ENCODE results near the gene GPR34.
A peak's percentile ranks its signal among the peaks of the same experiment; 100 is the strongest.
"Not testable (repeated sequence)": the region's sequence is repeated elsewhere in the genome, so short reads cannot be mapped to it uniquely, and the experiment has no call there.

The GPR34 gene

DNA sequence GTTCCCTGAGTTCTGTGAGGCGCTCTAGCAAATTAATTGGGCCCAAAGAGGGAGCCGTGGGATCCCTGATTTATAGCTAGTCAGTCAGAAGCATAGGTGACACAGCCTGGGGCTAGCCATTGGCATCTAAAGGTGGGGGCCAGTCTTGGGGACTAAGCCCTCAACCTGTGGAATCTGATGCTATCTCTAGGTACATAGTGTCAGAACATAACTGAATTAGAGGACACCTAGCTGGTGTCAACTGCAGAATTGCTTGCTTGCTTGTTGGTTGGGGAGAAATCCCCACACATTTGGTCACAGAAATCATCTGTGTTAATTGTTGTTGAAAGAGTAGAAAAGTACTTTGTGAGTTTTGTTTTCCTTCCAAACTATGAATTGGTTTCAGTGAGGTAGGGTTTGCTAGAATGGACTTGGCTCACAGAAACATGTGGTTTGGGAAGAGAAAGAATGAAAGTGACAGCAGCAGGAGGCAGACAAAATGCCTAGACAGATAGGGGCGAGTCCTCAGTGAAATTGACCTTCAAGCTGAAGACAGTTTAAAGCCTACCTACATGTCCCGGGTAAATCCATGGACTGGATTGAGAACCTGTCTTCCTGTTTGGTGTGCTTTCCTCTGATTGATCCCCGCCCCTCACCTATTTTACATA is 22.4 kb downstream of the GPR34 start:
- H3K36me3 ChIP-seq (ENCODE audit: insufficient read depth, insufficient read length, low read length), result no peaks in the 10 kb centered on the region
- H3K27me3 ChIP-seq (ENCODE audit: insufficient read depth, insufficient read length), result no peaks in the 10 kb centered on the region
- no peak for DNase-seq (ENCODE audit: low read depth, low spot score)
- H3K9me3 ChIP-seq (ENCODE audit: insufficient read depth, low read length), result peaks cover 4% of the 10 kb centered on the region
- no peak overlapping the region for H3K4me3 ChIP-seq (ENCODE audit: insufficient read length, low read depth)
- no peaks in the 10 kb centered on the region for H3K4me1 ChIP-seq (ENCODE audit: insufficient read depth, insufficient read length)
- no peak overlapping the region for H3K9ac ChIP-seq (ENCODE audit: insufficient read length, low read depth)
- TF ChIP-seq YY1 (IDR thresholded peaks at IDR 0.05; ENCODE audit: insufficient read depth, insufficient read length) (no peak), SUZ12 (IDR thresholded peaks at IDR 0.05; ENCODE audit: extremely low read depth, insufficient read depth, insufficient read length) (no peak), ZNF274 (IDR thresholded peaks at IDR 0.05; ENCODE audit: low read depth, low read length) (no peak)

GRCh38 chrX:41716222-41716621 is 27.4 kb downstream of the GPR34 start:
- Histone ChIP-seq H3K36me3 (ENCODE audit: insufficient read depth, insufficient read length, low read length) (no peaks in the 10 kb centered on the region), H3K4me1 (ENCODE audit: insufficient read depth, insufficient read length) (no peaks in the 10 kb centered on the region), H3K27me3 (ENCODE audit: insufficient read depth, insufficient read length) (no peaks in the 10 kb centered on the region), H3K9ac (ENCODE audit: insufficient read length, low read depth) (no peak overlapping the region), H3K4me3 (ENCODE audit: insufficient read length, low read depth) (no peak overlapping the region), H3K9me3 (ENCODE audit: insufficient read depth, low read length) (peaks cover 55% of the 10 kb centered on the region)
- DNase-seq (ENCODE audit: low read depth, low spot score), result no peak
- no peak for TF ChIP-seq SUZ12 (IDR thresholded peaks at IDR 0.05; ENCODE audit: extremely low read depth, insufficient read depth, insufficient read length)
- TF ChIP-seq ZNF274 (IDR thresholded peaks at IDR 0.05; ENCODE audit: low read depth, low read length), result no peak
- no peak for TF ChIP-seq YY1 (IDR thresholded peaks at IDR 0.05; ENCODE audit: insufficient read depth, insufficient read length)

- DNase-seq (ENCODE audit: low read depth, low spot score), result no peak
- H3K36me3 ChIP-seq (ENCODE audit: insufficient read depth, insufficient read length, low read length), result no peaks in the 10 kb centered on the region
- peaks cover 62% of the 10 kb centered on the region for H3K9me3 ChIP-seq (ENCODE audit: insufficient read depth, low read length)
- no peak for TF ChIP-seq SUZ12 (IDR thresholded peaks at IDR 0.05; ENCODE audit: extremely low read depth, insufficient read depth, insufficient read length)
- TF ChIP-seq ZNF274 (IDR thresholded peaks at IDR 0.05; ENCODE audit: low read depth, low read length), result no peak
- no peak for TF ChIP-seq YY1 (IDR thresholded peaks at IDR 0.05; ENCODE audit: insufficient read depth, insufficient read length)
- no peaks in the 10 kb centered on the region for H3K4me1 ChIP-seq (ENCODE audit: insufficient read depth, insufficient read length)
- no peaks in the 10 kb centered on the region for H3K27me3 ChIP-seq (ENCODE audit: insufficient read depth, insufficient read length)
- no peak overlapping the region for H3K4me3 ChIP-seq (ENCODE audit: insufficient read length, low read depth)
- no peak overlapping the region for H3K9ac ChIP-seq (ENCODE audit: insufficient read length, low read depth)
Measured at GRCh38 chrX:41716767-41717473, 28.1 kb downstream of the GPR34 start.

DNA sequence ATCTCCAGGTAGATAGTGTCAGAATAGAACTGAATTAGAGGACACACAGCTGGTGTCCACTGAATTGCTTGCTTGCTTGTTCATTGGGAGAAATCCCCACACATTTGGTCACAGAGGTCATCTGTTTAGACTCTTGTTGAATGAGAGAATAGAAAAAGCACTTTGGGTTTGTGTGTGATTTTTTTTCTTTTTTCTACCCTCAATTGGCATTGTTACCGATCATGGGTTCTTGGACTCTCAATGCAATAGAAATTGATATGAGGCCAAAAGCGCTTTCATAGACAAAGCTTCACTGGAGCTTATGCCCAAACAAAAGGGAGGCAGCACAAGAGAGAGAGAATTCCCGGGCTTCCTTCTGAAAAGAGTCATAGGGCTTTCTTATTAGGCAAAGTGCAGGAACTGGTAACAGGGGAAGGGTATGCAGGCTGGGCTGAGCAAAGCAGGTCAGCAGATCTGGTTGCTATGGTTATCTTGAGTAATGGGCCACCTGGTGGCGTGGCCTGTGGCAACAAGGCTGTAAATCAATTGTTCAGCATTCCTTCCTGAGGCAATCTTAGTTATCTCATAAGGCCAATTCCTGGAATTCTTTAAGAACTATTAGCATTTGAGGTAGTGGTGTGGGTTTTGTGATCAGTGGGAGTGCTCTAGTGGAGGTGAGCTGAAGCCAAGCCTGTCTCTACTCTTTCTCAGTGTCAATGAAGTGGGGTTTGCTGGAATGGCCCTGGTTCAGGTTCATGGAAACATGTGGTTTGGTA is 29.9 kb downstream of the GPR34 start:
- no peaks in the 10 kb centered on the region for H3K36me3 ChIP-seq (ENCODE audit: insufficient read depth, insufficient read length, low read length)
- no peak overlapping the region for H3K9ac ChIP-seq (ENCODE audit: insufficient read length, low read depth)
- H3K9me3 ChIP-seq (ENCODE audit: insufficient read depth, low read length), result peaks cover 69% of the 10 kb centered on the region
- peak; percentile 56 for DNase-seq (ENCODE audit: low read depth, low spot score)
- no peaks in the 10 kb centered on the region for H3K4me1 ChIP-seq (ENCODE audit: insufficient read depth, insufficient read length)
- H3K4me3 ChIP-seq (ENCODE audit: insufficient read length, low read depth), result no peak overlapping the region
- TF ChIP-seq SUZ12 (IDR thresholded peaks at IDR 0.05; ENCODE audit: extremely low read depth, insufficient read depth, insufficient read length) (no peak), ZNF274 (IDR thresholded peaks at IDR 0.05; ENCODE audit: low read depth, low read length) (no peak), YY1 (IDR thresholded peaks at IDR 0.05; ENCODE audit: insufficient read depth, insufficient read length) (no peak)
- no peaks in the 10 kb centered on the region for H3K27me3 ChIP-seq (ENCODE audit: insufficient read depth, insufficient read length)

GRCh38 chrX:41719610-41720009 is 30.8 kb downstream of the GPR34 start:
- H3K4me3 ChIP-seq (ENCODE audit: insufficient read length, low read depth); H3K27me3 ChIP-seq (ENCODE audit: insufficient read depth, insufficient read length); H3K36me3 ChIP-seq (ENCODE audit: insufficient read depth, insufficient read length, low read length); H3K4me1 ChIP-seq (ENCODE audit: insufficient read depth, insufficient read length); H3K9ac ChIP-seq (ENCODE audit: insufficient read length, low read depth); DNase-seq (ENCODE audit: low read depth, low spot score): not testable (repeated sequence)
- H3K9me3 ChIP-seq (ENCODE audit: insufficient read depth, low read length), result peaks cover 69% of the 10 kb centered on the region

- H3K9me3 ChIP-seq (ENCODE audit: insufficient read depth, low read length), result peaks cover 69% of the 10 kb centered on the region
- no peak for DNase-seq (ENCODE audit: low read depth, low spot score)
- H3K36me3 ChIP-seq (ENCODE audit: insufficient read depth, insufficient read length, low read length), result no peaks in the 10 kb centered on the region
- no peak overlapping the region for H3K4me3 ChIP-seq (ENCODE audit: insufficient read length, low read depth)
- no peaks in the 10 kb centered on the region for H3K27me3 ChIP-seq (ENCODE audit: insufficient read depth, insufficient read length)
- no peak overlapping the region for H3K9ac ChIP-seq (ENCODE audit: insufficient read length, low read depth)
- H3K4me1 ChIP-seq (ENCODE audit: insufficient read depth, insufficient read length), result no peaks in the 10 kb centered on the region
- TF ChIP-seq YY1 (IDR thresholded peaks at IDR 0.05; ENCODE audit: insufficient read depth, insufficient read length) (no peak), SUZ12 (IDR thresholded peaks at IDR 0.05; ENCODE audit: extremely low read depth, insufficient read depth, insufficient read length) (no peak), ZNF274 (IDR thresholded peaks at IDR 0.05; ENCODE audit: low read depth, low read length) (no peak)
Measured at GRCh38 chrX:41720125-41720779, 31.5 kb downstream of the GPR34 start.

DNA sequence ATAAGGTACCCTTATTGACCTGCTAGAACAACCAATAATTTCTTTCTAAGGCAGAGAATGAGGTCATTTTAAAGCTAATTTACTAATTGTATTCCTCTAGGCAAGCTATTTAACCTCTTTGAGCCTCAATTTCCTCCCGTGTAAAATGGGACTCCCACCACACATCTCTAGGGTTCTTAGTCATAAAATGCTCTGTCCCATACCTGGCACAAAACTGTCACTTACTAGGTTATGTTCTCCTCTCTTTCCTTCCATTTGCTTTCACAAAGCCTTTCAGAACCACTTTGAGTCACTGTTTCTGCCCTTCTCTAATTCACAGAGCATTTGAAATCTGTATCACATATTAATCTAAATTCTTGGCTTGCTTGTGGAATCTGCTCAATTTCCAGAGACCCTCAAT is 32.8 kb downstream of the GPR34 start:
- DNase-seq (ENCODE audit: low read depth, low spot score), result no peak
- Histone ChIP-seq H3K9me3 (ENCODE audit: insufficient read depth, low read length) (peaks cover 60% of the 10 kb centered on the region), H3K27me3 (ENCODE audit: insufficient read depth, insufficient read length) (no peaks in the 10 kb centered on the region), H3K4me1 (ENCODE audit: insufficient read depth, insufficient read length) (no peaks in the 10 kb centered on the region), H3K36me3 (ENCODE audit: insufficient read depth, insufficient read length, low read length) (no peaks in the 10 kb centered on the region), H3K4me3 (ENCODE audit: insufficient read length, low read depth) (no peak overlapping the region), H3K9ac (ENCODE audit: insufficient read length, low read depth) (no peak overlapping the region)
- no peak for TF ChIP-seq YY1 (IDR thresholded peaks at IDR 0.05; ENCODE audit: insufficient read depth, insufficient read length)
- no peak for TF ChIP-seq ZNF274 (IDR thresholded peaks at IDR 0.05; ENCODE audit: low read depth, low read length)
- TF ChIP-seq SUZ12 (IDR thresholded peaks at IDR 0.05; ENCODE audit: extremely low read depth, insufficient read depth, insufficient read length), result no peak

Measured in NT2/D1 (cell line).